ENCODE results near the gene DDB1. TPM values are rescaled to one million over a fixed set of nuclear protein-coding genes. Genes with fewer than 3 reads are reported as not detected.

The DDB1 gene
- total RNA-seq, 2 experiments from 2014 or later: 189 to 258 TPM

DNA sequence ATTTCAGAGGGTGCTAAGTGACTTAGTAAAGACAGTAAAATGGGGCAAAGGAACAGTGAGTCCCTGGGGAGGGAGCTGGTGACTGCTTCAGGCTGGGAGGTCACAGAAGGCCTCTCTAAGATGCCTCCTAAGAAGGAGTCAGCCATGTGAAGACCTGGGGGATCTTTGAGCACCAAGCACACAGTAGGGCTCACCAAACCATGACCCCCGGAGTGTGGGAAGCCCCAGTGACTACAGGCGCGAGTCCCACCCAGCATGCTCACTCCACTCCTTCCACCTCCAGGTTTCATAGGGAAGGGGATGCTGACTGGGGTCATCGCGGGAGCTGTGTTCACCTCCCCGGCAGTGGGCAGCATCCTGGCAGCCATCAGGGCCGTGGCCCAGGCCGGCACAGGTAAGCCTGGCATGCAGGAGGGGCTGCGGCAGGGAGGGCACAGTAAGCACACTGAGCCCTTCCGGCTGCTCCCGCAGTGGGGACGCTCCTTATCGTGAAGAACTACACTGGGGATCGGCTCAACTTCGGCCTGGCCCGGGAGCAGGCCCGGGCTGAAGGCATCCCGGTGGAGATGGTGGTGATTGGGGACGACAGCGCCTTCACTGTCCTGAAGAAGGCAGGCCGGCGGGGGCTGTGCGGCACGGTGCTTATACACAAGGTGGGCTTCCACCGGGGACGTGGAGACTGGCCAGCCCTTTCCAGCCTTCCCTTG, 6.0 kb upstream of the DDB1 start:
- Mint-ChIP-seq H3K4me1 (peaks cover 30% of the 10 kb centered on the region), H3K36me3 (peaks cover 2% of the 10 kb centered on the region), H3K9me3 (ENCODE audit: low read depth) (no peaks in the 10 kb centered on the region), H3K4me3 (no peak overlapping the region), H3K27ac (no peak overlapping the region), H3K27me3 (no peaks in the 10 kb centered on the region)
- ATAC-seq: no peak
- DNase-seq: no peak
- CTCF ChIA-PET: interaction anchor here (1.1 to 9.9 kb wide), 3 partner anchors 21 to 92 kb away, joined by 3 to 261 read pairs (median 180); partner anchors contain the start of genes CYB561A3 and TMEM138

DNA sequence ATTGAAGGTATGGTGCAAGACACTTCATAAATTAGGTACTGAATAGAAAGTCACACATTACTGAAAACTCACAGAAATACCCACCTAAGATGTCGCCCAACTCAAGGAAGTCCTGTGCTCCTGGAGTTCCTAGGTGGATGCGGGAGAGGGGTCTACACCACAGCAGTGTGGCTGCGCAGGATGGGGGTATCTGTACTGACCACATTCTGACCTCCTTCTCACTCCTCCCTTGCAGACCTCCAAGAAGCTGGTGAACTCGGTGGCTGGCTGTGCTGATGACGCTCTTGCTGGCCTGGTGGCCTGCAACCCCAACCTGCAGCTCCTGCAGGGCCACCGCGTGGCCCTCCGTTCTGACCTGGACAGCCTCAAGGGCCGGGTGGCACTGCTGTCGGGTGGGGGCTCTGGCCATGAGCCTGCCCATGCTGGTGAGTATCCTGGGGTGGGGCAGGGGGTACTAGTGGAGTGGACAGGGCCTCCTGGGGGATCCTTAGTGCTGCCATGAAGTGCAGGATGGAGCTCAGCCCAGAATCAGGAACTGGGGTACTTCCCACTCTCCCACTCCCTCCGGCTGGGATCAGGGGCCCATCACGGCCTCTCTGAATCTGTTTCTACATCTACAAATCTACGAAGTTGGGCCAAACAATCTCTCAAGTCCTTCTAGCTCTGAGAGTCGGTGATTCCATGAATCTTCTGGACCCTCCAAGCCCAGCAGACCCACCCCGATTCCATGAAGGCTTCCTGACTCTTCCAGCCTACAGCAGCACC, 5.0 kb upstream of the DDB1 start:
- H3K27ac Mint-ChIP-seq: no peak overlapping the region
- peaks cover 38% of the 10 kb centered on the region for H3K4me1 Mint-ChIP-seq
- CTCF ChIA-PET: interaction anchor here (1.1 to 9.9 kb wide), 5 partner anchors 22 to 98 kb away, joined by 3 to 261 read pairs (median 71); partner anchors contain the start of genes CYB561A3, TMEM138 and TMEM216
- no peak for DNase-seq
- H3K36me3 Mint-ChIP-seq: peaks cover 2% of the 10 kb centered on the region
- H3K9me3 Mint-ChIP-seq (ENCODE audit: low read depth): no peaks in the 10 kb centered on the region
- no peaks in the 10 kb centered on the region for H3K27me3 Mint-ChIP-seq
- H3K4me3 Mint-ChIP-seq: no peak overlapping the region
- ATAC-seq: no peak

DNA sequence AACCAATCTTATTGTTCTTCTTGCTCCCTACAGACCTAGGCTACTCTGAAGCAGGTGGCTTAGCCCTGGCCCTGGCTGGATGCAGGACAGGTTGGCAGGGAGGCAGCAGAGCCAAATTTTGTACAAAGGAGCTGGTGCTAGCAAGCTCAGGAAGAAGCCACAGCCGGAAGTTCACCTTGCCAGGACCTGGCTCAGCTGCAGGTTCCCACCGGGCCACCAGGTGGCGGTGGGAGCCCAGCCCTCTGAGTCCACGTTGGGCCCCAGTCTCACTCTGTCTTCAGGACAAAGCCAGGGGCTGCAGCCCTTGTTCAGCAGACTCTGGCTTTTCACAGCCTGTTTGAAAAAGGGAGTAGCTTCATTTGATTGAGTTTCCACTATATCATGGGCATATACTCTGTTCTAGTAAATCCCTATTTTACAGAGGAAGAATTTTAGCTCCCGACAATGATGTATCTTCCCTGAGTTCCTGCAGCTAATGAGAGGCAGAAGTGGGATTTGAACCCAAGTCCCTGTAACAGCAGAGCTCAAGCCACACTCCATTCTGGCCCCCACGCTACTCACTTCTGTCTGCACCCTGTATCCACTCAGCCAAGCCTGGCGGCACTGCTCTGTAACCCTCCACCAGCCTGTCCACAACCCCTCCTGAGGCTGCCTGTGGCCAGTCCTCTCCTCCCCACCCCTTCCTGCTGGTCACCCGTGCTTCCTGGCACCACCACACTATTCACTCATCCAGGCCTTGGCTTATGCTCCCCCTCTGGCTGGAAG, 3.4 kb upstream of the DDB1 start:
- Mint-ChIP-seq H3K9me3 (ENCODE audit: low read depth) (no peaks in the 10 kb centered on the region), H3K36me3 (peaks cover 9% of the 10 kb centered on the region), H3K27ac (peak overlapping the region; percentile 98), H3K27me3 (no peaks in the 10 kb centered on the region), H3K4me1 (peaks cover 49% of the 10 kb centered on the region), H3K4me3 (no peak overlapping the region)
- CTCF ChIA-PET: interaction anchor here (0.6 to 9.9 kb wide), 34 partner anchors 9 to 506 kb away, joined by 3 to 261 read pairs (median 5); partner anchors contain the start of genes CYB561A3, TMEM109, TMEM138 and TMEM216
- DNase-seq (peak; percentile 89), ATAC-seq (peak; percentile 62)

DNA sequence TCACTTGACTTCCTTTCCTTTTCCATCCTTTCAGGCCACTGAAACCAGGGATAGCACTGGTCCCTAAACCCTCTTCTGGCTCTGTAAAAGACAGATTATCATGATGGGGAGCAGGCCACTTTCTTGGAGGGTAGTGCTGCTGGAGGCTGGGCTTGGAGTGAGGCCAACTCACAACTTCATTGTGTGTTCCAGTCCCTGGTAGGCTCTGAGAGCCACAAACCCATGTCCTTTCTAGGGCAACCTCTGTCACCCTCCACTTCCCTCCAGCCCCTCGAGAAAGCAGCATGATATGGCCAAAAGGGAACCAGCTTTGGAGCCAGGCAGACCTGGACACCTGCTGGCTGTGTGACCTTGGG, 2.4 kb upstream of the DDB1 start:
- Mint-ChIP-seq H3K27me3 (no peaks in the 10 kb centered on the region), H3K4me3 (no peak overlapping the region), H3K36me3 (peaks cover 13% of the 10 kb centered on the region), H3K9me3 (ENCODE audit: low read depth) (no peaks in the 10 kb centered on the region), H3K4me1 (peaks cover 57% of the 10 kb centered on the region), H3K27ac (peak overlapping the region; percentile 98)
- ATAC-seq (no peak), DNase-seq (no peak)
- CTCF ChIA-PET: interaction anchor here (0.7 to 9.9 kb wide), 14 partner anchors 8 to 505 kb away, joined by 3 to 261 read pairs (median 13); partner anchors contain the start of genes CYB561A3, TMEM138 and TMEM216

DNA sequence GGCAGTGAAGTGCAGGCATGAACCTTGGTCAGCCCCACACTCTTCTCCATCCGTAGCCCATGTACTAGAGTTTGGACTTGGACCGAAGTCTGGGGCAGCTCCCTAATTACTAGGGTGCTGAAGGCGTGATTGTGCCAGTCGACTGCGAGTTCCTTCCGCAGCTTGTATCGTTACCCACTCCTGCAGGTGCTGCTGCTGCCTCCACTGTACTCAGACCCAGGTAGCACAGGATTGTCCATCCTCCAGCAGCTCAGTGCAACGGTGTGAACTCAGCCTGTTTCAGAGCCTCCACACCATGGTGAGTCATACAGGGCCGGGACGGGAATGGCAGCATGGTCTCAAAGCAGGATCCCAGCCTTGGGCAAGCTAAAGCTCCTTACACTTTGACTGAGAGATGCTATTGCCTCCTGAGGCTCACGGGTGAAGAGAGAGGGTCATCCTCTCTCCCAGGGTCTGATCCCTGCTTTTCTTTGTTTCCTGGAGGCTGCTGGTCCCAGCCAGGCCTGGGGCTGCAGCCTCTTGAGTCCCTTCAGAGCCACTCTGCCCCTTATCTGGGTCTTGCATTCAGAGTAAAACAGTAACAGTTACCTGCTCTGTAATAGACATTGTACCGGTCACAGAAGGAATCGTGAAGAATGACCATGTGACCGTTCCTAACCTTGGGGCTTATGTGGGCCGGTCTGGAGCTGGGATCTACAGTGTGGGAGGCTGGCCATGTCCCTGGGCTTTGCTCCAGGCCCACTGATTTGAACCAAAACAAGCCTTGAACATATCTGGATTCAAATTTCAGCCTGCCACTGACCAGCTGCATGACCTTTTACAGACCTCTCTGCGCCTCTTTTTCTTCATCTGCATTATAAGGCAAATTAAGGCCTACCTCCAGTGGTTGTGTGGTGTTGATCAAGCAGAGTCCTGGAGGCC, 1.8 kb upstream of the DDB1 start:
- H3K4me1 Mint-ChIP-seq: peaks cover 64% of the 10 kb centered on the region
- H3K27me3 Mint-ChIP-seq: no peaks in the 10 kb centered on the region
- CTCF ChIA-PET: interaction anchor here (1.0 to 9.9 kb wide), 14 partner anchors 11 to 182 kb away, joined by 3 to 261 read pairs (median 10); partner anchors contain the start of genes CPSF7, CYB561A3, SDHAF2 and TMEM138
- H3K27ac Mint-ChIP-seq: peak overlapping the region; percentile 98
- H3K9me3 Mint-ChIP-seq (ENCODE audit: low read depth): no peaks in the 10 kb centered on the region
- ATAC-seq: no peak
- H3K4me3 Mint-ChIP-seq: peak overlapping the region; percentile 86
- DNase-seq: no peak
- peaks cover 19% of the 10 kb centered on the region for H3K36me3 Mint-ChIP-seq

DNA sequence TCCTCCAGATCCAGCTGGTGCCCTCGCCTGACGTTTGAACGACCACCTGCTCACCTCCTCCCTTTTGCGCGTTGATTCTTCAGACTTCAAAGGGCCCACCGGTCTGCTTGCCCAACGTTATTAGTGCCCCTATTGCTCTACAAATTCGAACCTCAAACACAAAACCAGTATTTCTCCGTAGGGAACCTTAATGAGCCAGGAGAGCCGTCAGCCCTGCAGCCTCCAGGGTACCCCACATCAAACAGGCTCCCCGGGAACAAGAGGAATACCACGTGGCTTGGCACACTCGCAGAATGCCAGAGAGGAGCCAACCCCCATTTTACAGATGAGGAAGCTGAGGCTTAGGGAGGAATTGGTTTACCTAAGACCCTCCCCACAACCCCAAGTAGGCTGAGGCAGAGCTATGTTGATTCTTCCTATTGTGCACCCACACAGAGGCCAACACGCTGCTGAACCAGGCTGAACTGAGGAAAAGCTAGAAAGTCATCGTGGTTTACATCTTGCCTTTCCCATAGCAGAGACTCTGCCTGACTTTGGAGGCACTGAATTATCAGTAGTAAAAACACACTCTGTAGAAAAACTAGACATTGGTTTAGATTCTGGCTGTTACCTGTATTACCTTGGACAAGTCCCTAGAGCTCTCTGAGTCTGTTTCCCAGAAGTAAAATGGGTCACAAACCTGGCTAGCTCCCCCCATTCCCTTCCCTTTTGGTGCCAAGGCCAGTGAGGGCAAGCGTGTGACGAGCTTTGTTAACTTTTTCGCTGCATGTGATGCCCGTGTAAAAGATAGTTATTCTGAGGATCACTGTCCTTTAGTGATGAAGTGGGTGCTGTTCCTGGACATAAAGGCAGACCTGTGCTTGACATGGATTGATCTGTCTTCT, 887 bp upstream of the DDB1 start:
- H3K27me3 Mint-ChIP-seq: no peaks in the 10 kb centered on the region
- peak overlapping the region; percentile 98 for H3K27ac Mint-ChIP-seq
- H3K9me3 Mint-ChIP-seq (ENCODE audit: low read depth): no peaks in the 10 kb centered on the region
- H3K4me1 Mint-ChIP-seq: peaks cover 71% of the 10 kb centered on the region
- peak overlapping the region; percentile 86 for H3K4me3 Mint-ChIP-seq
- no peak for ATAC-seq
- CTCF ChIA-PET: interaction anchor here (1.0 to 9.9 kb wide), 13 partner anchors 8 to 183 kb away, joined by 3 to 261 read pairs (median 4); partner anchors contain the start of genes CPSF7, CYB561A3, SDHAF2 and TMEM138
- DNase-seq: no peak
- H3K36me3 Mint-ChIP-seq: peaks cover 24% of the 10 kb centered on the region

DNA sequence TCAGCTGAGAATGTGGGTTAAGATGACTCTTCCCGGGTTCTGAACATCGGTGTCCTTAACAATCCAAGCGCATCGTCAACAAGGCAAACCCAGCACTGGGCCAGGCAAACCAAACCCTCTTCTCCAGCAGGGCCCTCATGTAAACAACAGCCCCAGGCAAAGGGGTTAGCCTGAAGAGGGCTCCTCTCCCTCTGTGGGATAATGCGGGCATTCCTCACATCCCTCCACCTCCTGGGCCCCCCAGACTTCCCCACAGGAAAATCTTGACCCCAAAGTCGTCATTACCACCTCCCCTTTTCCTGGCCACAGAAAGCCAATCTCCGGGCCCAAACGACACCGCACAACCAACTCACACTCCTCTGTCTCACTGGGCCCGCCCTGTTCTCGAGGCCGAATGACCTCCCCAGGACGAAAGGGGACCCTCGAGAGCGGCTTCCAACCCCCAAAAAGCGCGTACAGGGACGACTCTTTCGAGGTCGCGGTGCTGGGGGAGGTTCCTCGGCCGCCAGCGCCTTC, 566 bp downstream of the DDB1 start:
- Mint-ChIP-seq H3K36me3 (peaks cover 34% of the 10 kb centered on the region), H3K27ac (peak overlapping the region; percentile 98), H3K4me3 (peak overlapping the region; percentile 86), H3K4me1 (peaks cover 82% of the 10 kb centered on the region), H3K9me3 (ENCODE audit: low read depth) (no peaks in the 10 kb centered on the region), H3K27me3 (no peaks in the 10 kb centered on the region)
- ATAC-seq (no peak), DNase-seq (peak; percentile 48)
- CTCF ChIA-PET: interaction anchor here (0.7 to 1.8 kb wide), 2 partner anchors 53 to 78 kb away, joined by 3 to 14 read pairs; no protein-coding TSS in a partner anchor

DNA sequence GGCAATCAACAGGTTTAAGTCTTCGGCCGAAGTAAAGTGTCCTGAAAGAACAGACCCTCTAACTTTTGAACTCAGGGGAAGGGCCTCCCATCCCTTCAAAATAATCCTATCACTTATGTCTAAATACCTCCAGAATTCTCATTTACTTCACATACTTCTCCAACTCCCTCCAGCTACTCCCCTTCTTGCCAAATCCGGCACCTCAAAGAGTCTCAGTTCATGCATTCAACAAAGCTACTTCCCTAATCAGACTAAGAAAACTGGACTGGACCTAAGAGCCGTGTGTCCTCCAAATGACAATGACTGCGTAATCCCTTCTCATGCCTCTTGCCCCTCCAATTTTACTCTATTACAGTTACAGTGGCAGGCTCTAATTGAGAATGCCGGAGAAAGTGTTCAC, 1.3 kb downstream of the DDB1 start:
- no peak for ATAC-seq
- CTCF ChIA-PET: interaction anchor here (0.6 to 1.8 kb wide), 4 partner anchors 30 to 293 kb away, joined by 3 to 14 read pairs (median 3); partner anchors contain the start of genes CYB561A3 and TMEM138
- DNase-seq: no peak
- Mint-ChIP-seq H3K9me3 (ENCODE audit: low read depth) (no peaks in the 10 kb centered on the region), H3K36me3 (peaks cover 34% of the 10 kb centered on the region), H3K27ac (peak overlapping the region; percentile 98), H3K4me1 (peaks cover 77% of the 10 kb centered on the region), H3K4me3 (peak overlapping the region; percentile 86), H3K27me3 (no peaks in the 10 kb centered on the region)

DNA sequence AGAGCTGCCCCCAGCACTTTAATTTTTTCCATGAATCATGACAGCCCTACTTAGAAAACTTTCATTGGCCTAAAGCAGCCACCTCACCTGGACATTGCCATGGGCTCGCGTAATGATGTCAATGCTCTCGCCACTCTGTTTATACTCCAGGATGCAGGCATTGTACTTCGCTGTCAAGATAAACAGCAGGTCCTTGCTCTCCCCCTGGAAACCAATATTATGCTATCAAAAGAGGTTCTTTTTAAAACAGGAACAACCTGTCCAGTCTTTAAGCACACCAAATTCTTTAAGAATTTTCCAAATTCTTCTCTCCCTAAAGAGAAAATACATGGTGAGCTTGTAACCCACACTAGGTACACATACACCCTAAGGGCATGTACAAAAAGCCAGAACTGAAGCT, 3.0 kb downstream of the DDB1 start:
- Mint-ChIP-seq H3K27me3 (no peaks in the 10 kb centered on the region), H3K4me1 (peaks cover 64% of the 10 kb centered on the region), H3K4me3 (no peak overlapping the region), H3K36me3 (peaks cover 45% of the 10 kb centered on the region), H3K9me3 (ENCODE audit: low read depth) (no peaks in the 10 kb centered on the region), H3K27ac (no peak overlapping the region)
- DNase-seq (no peak), ATAC-seq (no peak)
- CTCF ChIA-PET: interaction anchor here (1.1 to 1.8 kb wide), 2 partner anchors 56 to 106 kb away, joined by 5 to 7 read pairs; no protein-coding TSS in a partner anchor

DNA sequence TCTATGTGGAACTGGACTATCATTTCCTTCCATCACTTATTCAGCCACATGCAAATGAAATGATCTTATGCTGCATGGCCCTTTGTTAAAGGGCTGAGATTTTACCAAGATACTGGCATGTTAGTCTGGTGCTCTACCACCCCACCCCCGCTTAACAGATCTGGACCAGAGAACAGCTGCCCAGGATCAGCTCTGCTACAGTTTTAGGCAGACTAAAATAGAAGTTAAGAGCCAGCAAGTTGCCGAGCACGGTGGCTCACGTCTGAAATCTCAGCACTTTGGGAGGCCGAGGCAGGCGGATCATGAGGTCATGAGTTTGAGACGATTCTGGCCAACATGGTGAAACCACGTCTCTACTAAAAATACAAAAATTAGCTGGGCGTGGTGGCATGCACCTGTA, 4.6 kb downstream of the DDB1 start:
- Mint-ChIP-seq H3K4me3 (no peak overlapping the region), H3K4me1 (peaks cover 49% of the 10 kb centered on the region), H3K36me3 (peaks cover 52% of the 10 kb centered on the region)

DNA sequence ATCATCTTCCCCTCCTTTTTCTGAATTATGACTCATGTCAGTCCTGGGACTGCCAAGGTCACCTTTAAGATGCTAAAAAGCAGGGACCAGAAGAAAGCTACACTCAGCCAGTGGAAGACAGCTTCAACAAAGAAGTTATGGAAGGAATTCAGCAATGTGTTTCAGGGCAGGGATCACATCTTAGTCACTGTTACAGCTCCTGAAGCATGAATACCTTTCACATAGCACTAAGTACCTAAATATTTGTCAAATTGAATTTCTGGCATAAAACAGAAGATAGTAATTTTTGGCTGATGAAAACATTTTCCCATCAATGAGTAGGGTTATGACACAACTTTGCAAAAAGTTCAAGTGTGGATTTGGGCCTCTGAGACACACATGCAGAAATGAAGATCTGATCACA, 5.2 kb downstream of the DDB1 start:
- ATAC-seq (no peak), DNase-seq (no peak)
- Mint-ChIP-seq H3K36me3 (peaks cover 58% of the 10 kb centered on the region), H3K4me3 (no peak overlapping the region), H3K9me3 (ENCODE audit: low read depth) (no peaks in the 10 kb centered on the region), H3K27me3 (no peaks in the 10 kb centered on the region), H3K4me1 (peaks cover 47% of the 10 kb centered on the region), H3K27ac (peak overlapping the region; percentile 41)
- CTCF ChIA-PET: interaction anchor here (0.8 to 1.7 kb wide), 3 partner anchors 8 to 428 kb away, joined by 4 to 6 read pairs (median 5); no protein-coding TSS in a partner anchor

More for the DNA sequence above, 4.6 kb downstream of the DDB1 start:
- CTCF ChIA-PET: interaction anchor here (0.8 to 1.7 kb wide), 4 partner anchors 8 to 429 kb away, joined by 3 to 6 read pairs (median 4); partner anchors contain the start of gene VWCE
- Mint-ChIP-seq H3K27me3 (no peaks in the 10 kb centered on the region), H3K9me3 (ENCODE audit: low read depth) (no peaks in the 10 kb centered on the region), H3K27ac (no peak overlapping the region)
- ATAC-seq (no peak), DNase-seq (no peak)

All from activated CD8-positive, alpha-beta memory T cell treated with anti-CD3 and anti-CD28 coated beads, Interleukin-2, amount 10 ng/mL, durations not matched to agents 7 days and 5 days (primary cell).